ENCODE measurements around the gene CAPRIN2. TPM values are rescaled to one million over a fixed set of nuclear protein-coding genes. Genes with fewer than 3 reads are reported as not detected.

Gene CAPRIN2
- total RNA-seq, 1 experiment from 2014 or later = 123 TPM

- no peak overlapping the region for H3K56ac ChIP-seq (ENCODE audit: insufficient read length, low read depth, low read length)
- H2AK5ac ChIP-seq (ENCODE audit: insufficient read length, low read length) = no peak overlapping the region
- no peak overlapping the region for H3K18ac ChIP-seq (ENCODE audit: insufficient read length, low read depth, low read length)
- no peaks in the 10 kb centered on the region for H3K4me1 ChIP-seq (ENCODE audit: insufficient read depth, low read length)
- no peak for TF ChIP-seq CTCF (conservative IDR thresholded peaks at IDR 0.05)
- H4K5ac ChIP-seq (ENCODE audit: insufficient read length, low read depth, low read length) = no peak overlapping the region
- no peak overlapping the region for H2AFZ ChIP-seq (ENCODE audit: low read length)
- H2BK5ac ChIP-seq (ENCODE audit: insufficient read length, low read length) = no peak overlapping the region
- H2BK15ac ChIP-seq (ENCODE audit: low read depth, low read length) = no peak overlapping the region
- no peaks in the 10 kb centered on the region for H3K27me3 ChIP-seq (ENCODE audit: insufficient read depth, low read length)
- H4K20me1 ChIP-seq (ENCODE audit: control insufficient read depth, insufficient read depth, insufficient read length) = no peaks in the 10 kb centered on the region
- peaks cover 10% of the 10 kb centered on the region for H3K23me2 ChIP-seq (ENCODE audit: insufficient read length, low read depth, low read length, poor library complexity, severe bottlenecking)
- no peak overlapping the region for H4K8ac ChIP-seq (replicated peaks; ENCODE audit: insufficient read length, low read depth, low read length)
- no peak overlapping the region for H3K23ac ChIP-seq (ENCODE audit: insufficient read length, low read depth, low read length)
- H3K4me2 ChIP-seq (ENCODE audit: insufficient read depth, insufficient read length, low read length) = no peak overlapping the region
- H3K27me3 Mint-ChIP-seq (ENCODE audit: low read depth) = no peaks in the 10 kb centered on the region
- no peak overlapping the region for H3K4me3 Mint-ChIP-seq
- H4K91ac ChIP-seq (ENCODE audit: insufficient read length, low read depth, low read length) = no peak overlapping the region
- no peak overlapping the region for H2BK20ac ChIP-seq (ENCODE audit: low read depth, low read length, poor library complexity, severe bottlenecking)
- no peak for DNase-seq
- H3K27ac ChIP-seq (ENCODE audit: insufficient read length, low read depth, low read length) = no peak overlapping the region
- no peaks in the 10 kb centered on the region for H3K9me3 Mint-ChIP-seq
- no peak overlapping the region for H2BK120ac ChIP-seq (ENCODE audit: low read depth, low read length, poor library complexity, severe bottlenecking)
- no peak overlapping the region for H3K4ac ChIP-seq (ENCODE audit: low read depth, low read length)
- no peak overlapping the region for H3T11ph ChIP-seq (ENCODE audit: low read length)
- H3K36me3 Mint-ChIP-seq (ENCODE audit: insufficient read depth in 1 of 3, low read depth in 3 of 3) = no peaks in the 10 kb centered on the region
- no CpG with 5 or more reads among the region's 12 CpGs for WGBS (ENCODE audit: extremely low coverage, insufficient read length, low lambda C conversion rate)
- H3K9ac ChIP-seq (ENCODE audit: extremely low read depth, insufficient read length, low read length) = no peak overlapping the region
- H3K9me3 ChIP-seq (ENCODE audit: control insufficient read depth, low read depth, low read length) = no peaks in the 10 kb centered on the region
- peaks cover 21 to 28% of the 10 kb centered on the region in 2 experiments for H3K4me1 Mint-ChIP-seq
- H3K79me2 ChIP-seq (ENCODE audit: insufficient read depth, low read length) = peaks cover under 1% of the 10 kb centered on the region; the same call in 1 of the 2 replicates
- H3K79me1 ChIP-seq (ENCODE audit: insufficient read depth, low read depth, low read length, poor library complexity, severe bottlenecking) = no peaks in the 10 kb centered on the region
- no peak overlapping the region for H2BK12ac ChIP-seq (ENCODE audit: insufficient read length, low read depth, low read length)
- H3K27ac Mint-ChIP-seq = no peak overlapping the region
- no peak overlapping the region for H3K14ac ChIP-seq (ENCODE audit: insufficient read depth, low read length)
Measured at GRCh38 chr12:30698346-30698745, 56.4 kb downstream of the CAPRIN2 start.

All from H9 (cell line).